Measurements from ENCODE around the gene ULK4.
"Not testable (repeated sequence)": the region's sequence is repeated elsewhere in the genome, so short reads cannot be mapped to it uniquely, and the experiment has no call there.

The ULK4 gene

GRCh38 chr3:41498847-41499246 lies 463.1 kb downstream of the ULK4 start:
- no peak for DNase-seq (ENCODE audit: low spot score)

GRCh38 chr3:41490360-41490759 lies 471.5 kb downstream of the ULK4 start:
- DNase-seq (ENCODE audit: low spot score): no peak

GRCh38 chr3:41489231-41489630 lies 472.7 kb downstream of the ULK4 start:
- DNase-seq (ENCODE audit: low spot score): no peak

GRCh38 chr3:41488501-41488900 lies 473.4 kb downstream of the ULK4 start:
- DNase-seq (ENCODE audit: low spot score): no peak

- no peak for DNase-seq (ENCODE audit: low spot score)
Observed at GRCh38 chr3:41485484-41485883, 476.4 kb downstream of the ULK4 start.

- DNase-seq (ENCODE audit: low spot score): no peak
Observed at GRCh38 chr3:41482134-41482533, 479.8 kb downstream of the ULK4 start.

- no peak for DNase-seq (ENCODE audit: low spot score)
Observed at GRCh38 chr3:41478278-41478677, 483.6 kb downstream of the ULK4 start.

GRCh38 chr3:41477399-41478014 lies 484.4 kb downstream of the ULK4 start:
- no peak for DNase-seq (ENCODE audit: low spot score)

- DNase-seq (ENCODE audit: low spot score): no peak
Observed at GRCh38 chr3:41469083-41469482, 492.8 kb downstream of the ULK4 start.

- no peak for DNase-seq (ENCODE audit: low spot score)
Observed at GRCh38 chr3:41467481-41467880, 494.4 kb downstream of the ULK4 start.

GRCh38 chr3:41464858-41465257 lies 497.0 kb downstream of the ULK4 start:
- DNase-seq (ENCODE audit: low spot score): no peak

- no peak for DNase-seq (ENCODE audit: low spot score)
Observed at GRCh38 chr3:41464401-41464800, 497.5 kb downstream of the ULK4 start.

GRCh38 chr3:41462103-41462691 lies 499.7 kb downstream of the ULK4 start:
- no peak for DNase-seq (ENCODE audit: low spot score)

- no peak for DNase-seq (ENCODE audit: low spot score)
Observed at GRCh38 chr3:41460736-41461135, 501.2 kb downstream of the ULK4 start.

- DNase-seq (ENCODE audit: low spot score): no peak
Observed at GRCh38 chr3:41457176-41457575, 504.7 kb downstream of the ULK4 start.

- DNase-seq (ENCODE audit: low spot score): no peak
Observed at GRCh38 chr3:41456162-41456561, 505.7 kb downstream of the ULK4 start.

- DNase-seq (ENCODE audit: low spot score): not testable (repeated sequence)
Observed at GRCh38 chr3:41453618-41454017, 508.3 kb downstream of the ULK4 start.

GRCh38 chr3:41450416-41451231 lies 511.3 kb downstream of the ULK4 start:
- DNase-seq (ENCODE audit: low spot score): no peak

- no peak for DNase-seq (ENCODE audit: low spot score)
Observed at GRCh38 chr3:41448396-41448795, 513.5 kb downstream of the ULK4 start.

GRCh38 chr3:41447701-41448100 lies 514.2 kb downstream of the ULK4 start:
- DNase-seq (ENCODE audit: low spot score): no peak

GRCh38 chr3:41446316-41446715 lies 515.6 kb downstream of the ULK4 start:
- not testable (repeated sequence) for DNase-seq (ENCODE audit: low spot score)

GRCh38 chr3:41441568-41441967 lies 520.3 kb downstream of the ULK4 start:
- DNase-seq (ENCODE audit: low spot score): no peak

- DNase-seq (ENCODE audit: low spot score): no peak
Observed at GRCh38 chr3:41441139-41441538, 520.8 kb downstream of the ULK4 start.
